ENCODE results near the gene CCDC90B. TPM values are rescaled to one million over a fixed set of nuclear protein-coding genes. Genes with fewer than 3 reads are reported as not detected.

The CCDC90B gene
- total RNA-seq (10 to 100 TPM; 36.7 to 40.6 TPM), polyA plus RNA-seq (58.9 TPM)

GRCh38 chr11:83285771-83286528, at the start of gene CCDC90B:
TSS of gene CCDC90B (minus strand) at chr11:83286367. CDS start at chr11:83285972, 395 bp downstream.
- H3K27me3 Mint-ChIP-seq = peaks cover 3 to 6% of the 10 kb centered on the region in 2 donors
- peaks cover 40 to 55% (median 42%) of the 10 kb centered on the region in 3 donors for H3K4me1 Mint-ChIP-seq
- POLR2A ChIA-PET = interaction anchor here (0.5 to 1.7 kb wide), 7 partner anchors 9 to 385 kb away, joined by 3 to 20 read pairs (median 5); partner anchors contain the start of genes DDIAS, PCF11 and PRCP
- Histone ChIP-seq H3K4me3 (ENCODE audit: low read length) (peak within 1 kb of the TSS; percentile 84), H3K4me1 (ENCODE audit: insufficient read depth, low read length) (peaks cover 25% of the 10 kb centered on the region), H3K36me3 (ENCODE audit: insufficient read depth, low read length) (no peaks in the 10 kb centered on the region), H3K9me3 (ENCODE audit: low read length) (no peaks in the 10 kb centered on the region), H3K27me3 (ENCODE audit: insufficient read depth, low read length, poor library complexity, severe bottlenecking) (no peaks in the 10 kb centered on the region), H3K27ac (ENCODE audit: low read depth, low read length) (peak within 1 kb of the TSS; percentile 93)
- CTCF ChIA-PET = interaction anchor here (1.0 to 1.7 kb wide), 4 partner anchors 9 to 129 kb away, joined by 3 to 5 read pairs (median 4); partner anchors contain the start of gene PCF11
- peak; percentile 87 to 98 (median 95) for DNase-seq
- peaks cover 1 to 17% (median 4%) of the 10 kb centered on the region in 3 donors for H3K36me3 Mint-ChIP-seq
- H3K9me3 Mint-ChIP-seq = peaks cover 0 to 8% (median 2%) of the 10 kb centered on the region in 5 donors
- H3K4me3 Mint-ChIP-seq = peak within 1 kb of the TSS; percentile 97 to 99 (median 98)
- H3K27ac Mint-ChIP-seq = peak within 1 kb of the TSS; percentile 97 to 100 (median 100)

GRCh38 chr11:83335446-83336070, 49.4 kb upstream of the CCDC90B start:
- Mint-ChIP-seq H3K27ac (no peak overlapping the region), H3K27me3 (no peaks in the 10 kb centered on the region), H3K4me1 (no peaks in the 10 kb centered on the region), H3K9me3 (no peaks in the 10 kb centered on the region), H3K36me3 (no peaks in the 10 kb centered on the region), H3K4me3 (no peak overlapping the region)
- Histone ChIP-seq H3K27me3 (ENCODE audit: insufficient read depth, low read length, poor library complexity, severe bottlenecking) (no peaks in the 10 kb centered on the region), H3K27ac (ENCODE audit: low read depth, low read length) (no peak overlapping the region), H3K4me3 (ENCODE audit: low read length) (no peak overlapping the region), H3K4me1 (ENCODE audit: insufficient read depth, low read length) (no peaks in the 10 kb centered on the region), H3K9me3 (ENCODE audit: low read length) (no peaks in the 10 kb centered on the region), H3K36me3 (ENCODE audit: insufficient read depth, low read length) (no peaks in the 10 kb centered on the region)
- DNase-seq = no peak
- CTCF ChIA-PET = no interaction called here
- POLR2A ChIA-PET = no interaction called here

GRCh38 chr11:83330303-83330702, 44.1 kb upstream of the CCDC90B start:
- Mint-ChIP-seq H3K27ac (no peak overlapping the region), H3K9me3 (peaks cover 0 to 6% (median 2%) of the 10 kb centered on the region in 5 donors), H3K4me3 (no peak overlapping the region), H3K4me1 (no peaks in the 10 kb centered on the region), H3K27me3 (peaks cover 3 to 12% of the 10 kb centered on the region in 2 donors), H3K36me3 (peaks cover 0 to 3% (median 0%) of the 10 kb centered on the region in 3 donors)
- H3K27ac ChIP-seq (ENCODE audit: low read depth, low read length) = no peak overlapping the region
- no peaks in the 10 kb centered on the region for H3K9me3 ChIP-seq (ENCODE audit: low read length)
- no peak overlapping the region for H3K4me3 ChIP-seq (ENCODE audit: low read length)
- no peaks in the 10 kb centered on the region for H3K27me3 ChIP-seq (ENCODE audit: insufficient read depth, low read length, poor library complexity, severe bottlenecking)
- no peaks in the 10 kb centered on the region for H3K36me3 ChIP-seq (ENCODE audit: insufficient read depth, low read length)
- H3K4me1 ChIP-seq (ENCODE audit: insufficient read depth, low read length) = no peaks in the 10 kb centered on the region
- ChIA-PET CTCF (no interaction called here), POLR2A (no interaction called here)
- DNase-seq = no peak

- no peak for DNase-seq
- Mint-ChIP-seq H3K4me3 (no peak overlapping the region), H3K9me3 (peaks cover 0 to 6% (median 2%) of the 10 kb centered on the region in 5 donors), H3K4me1 (no peaks in the 10 kb centered on the region), H3K36me3 (peaks cover 0 to 3% (median 0%) of the 10 kb centered on the region in 3 donors), H3K27ac (no peak overlapping the region), H3K27me3 (peaks cover 13 to 37% of the 10 kb centered on the region in 2 donors)
- no peak overlapping the region for H3K27ac ChIP-seq (ENCODE audit: low read depth, low read length)
- H3K36me3 ChIP-seq (ENCODE audit: insufficient read depth, low read length) = no peaks in the 10 kb centered on the region
- no peaks in the 10 kb centered on the region for H3K4me1 ChIP-seq (ENCODE audit: insufficient read depth, low read length)
- CTCF ChIA-PET = no interaction called here
- H3K27me3 ChIP-seq (ENCODE audit: insufficient read depth, low read length, poor library complexity, severe bottlenecking) = no peaks in the 10 kb centered on the region
- POLR2A ChIA-PET = no interaction called here
- H3K4me3 ChIP-seq (ENCODE audit: low read length) = no peak overlapping the region
- H3K9me3 ChIP-seq (ENCODE audit: low read length) = no peaks in the 10 kb centered on the region
These were observed 40.2 kb upstream of the CCDC90B start for GRCh38 chr11:83326326-83326725.

- H3K4me3 Mint-ChIP-seq = no peak overlapping the region
- POLR2A ChIA-PET = no interaction called here
These were observed 33.2 kb upstream of the CCDC90B start for GRCh38 chr11:83319346-83319745.

GRCh38 chr11:83318931-83319330, 32.8 kb upstream of the CCDC90B start:
- H3K4me3 Mint-ChIP-seq = no peak overlapping the region
- H3K27me3 Mint-ChIP-seq = peaks cover 4 to 23% of the 10 kb centered on the region in 2 donors
- Histone ChIP-seq H3K4me1 (ENCODE audit: insufficient read depth, low read length) (no peaks in the 10 kb centered on the region), H3K27me3 (ENCODE audit: insufficient read depth, low read length, poor library complexity, severe bottlenecking) (no peaks in the 10 kb centered on the region), H3K27ac (ENCODE audit: low read depth, low read length) (no peak overlapping the region), H3K4me3 (ENCODE audit: low read length) (no peak overlapping the region), H3K36me3 (ENCODE audit: insufficient read depth, low read length) (no peaks in the 10 kb centered on the region), H3K9me3 (ENCODE audit: low read length) (no peaks in the 10 kb centered on the region)
- ChIA-PET POLR2A (no interaction called here), CTCF (no interaction called here)
- H3K27ac Mint-ChIP-seq = no peak overlapping the region
- H3K9me3 Mint-ChIP-seq = no peaks in the 10 kb centered on the region
- H3K4me1 Mint-ChIP-seq = no peaks in the 10 kb centered on the region
- no peak for DNase-seq
- no peaks in the 10 kb centered on the region for H3K36me3 Mint-ChIP-seq

More at GRCh38 chr11:83319346-83319745, 33.2 kb upstream of the CCDC90B start:
- H3K4me1 ChIP-seq (ENCODE audit: insufficient read depth, low read length) = no peaks in the 10 kb centered on the region
- no peak for DNase-seq
- H3K27me3 Mint-ChIP-seq = peaks cover 7 to 27% of the 10 kb centered on the region in 2 donors
- H3K36me3 Mint-ChIP-seq = no peaks in the 10 kb centered on the region
- no peak overlapping the region for H3K4me3 ChIP-seq (ENCODE audit: low read length)
- H3K27ac ChIP-seq (ENCODE audit: low read depth, low read length) = no peak overlapping the region
- H3K27ac Mint-ChIP-seq = no peak overlapping the region
- no peaks in the 10 kb centered on the region for H3K27me3 ChIP-seq (ENCODE audit: insufficient read depth, low read length, poor library complexity, severe bottlenecking)
- no peaks in the 10 kb centered on the region for H3K4me1 Mint-ChIP-seq
- CTCF ChIA-PET = no interaction called here
- no peaks in the 10 kb centered on the region for H3K36me3 ChIP-seq (ENCODE audit: insufficient read depth, low read length)
- no peaks in the 10 kb centered on the region for H3K9me3 ChIP-seq (ENCODE audit: low read length)
- no peaks in the 10 kb centered on the region for H3K9me3 Mint-ChIP-seq

- DNase-seq = no peak
- no peak overlapping the region for H3K4me3 Mint-ChIP-seq
- H3K4me1 Mint-ChIP-seq = no peaks in the 10 kb centered on the region
- H3K36me3 Mint-ChIP-seq = no peaks in the 10 kb centered on the region
- H3K27ac Mint-ChIP-seq = no peak overlapping the region
- Histone ChIP-seq H3K9me3 (ENCODE audit: low read length) (no peaks in the 10 kb centered on the region), H3K36me3 (ENCODE audit: insufficient read depth, low read length) (no peaks in the 10 kb centered on the region), H3K27me3 (ENCODE audit: insufficient read depth, low read length, poor library complexity, severe bottlenecking) (no peaks in the 10 kb centered on the region), H3K4me3 (ENCODE audit: low read length) (no peak overlapping the region), H3K27ac (ENCODE audit: low read depth, low read length) (no peak overlapping the region), H3K4me1 (ENCODE audit: insufficient read depth, low read length) (no peaks in the 10 kb centered on the region)
- ChIA-PET CTCF (no interaction called here), POLR2A (no interaction called here)
- H3K9me3 Mint-ChIP-seq = no peaks in the 10 kb centered on the region
- peaks cover 2 to 17% of the 10 kb centered on the region in 2 donors for H3K27me3 Mint-ChIP-seq
These were observed 31.9 kb upstream of the CCDC90B start for GRCh38 chr11:83317757-83318690.
